NCI-H510A (cell line): Measurements from ENCODE around the gene CALN1.
"Not testable (repeated sequence)": the region's sequence is repeated elsewhere in the genome, so short reads cannot be mapped to it uniquely, and the experiment has no call there.

Experiments
- DNase-seq: peaks from one replicate; lab custom pipeline; 2025; lab: John Stamatoyannopoulos, UW

The CALN1 gene

GRCh38 chr7:72408966-72409637 is 3.0 kb downstream of the CALN1 start:
- DNase-seq, result no peak

- no peak for DNase-seq
Observed at GRCh38 chr7:72406820-72407403, 5.2 kb downstream of the CALN1 start.

GRCh38 chr7:72405871-72406270 is 6.3 kb downstream of the CALN1 start:
- no peak for DNase-seq

GRCh38 chr7:72405418-72405817 is 6.7 kb downstream of the CALN1 start:
- DNase-seq, result no peak

- no peak for DNase-seq
Observed at GRCh38 chr7:72404743-72405142, 7.4 kb downstream of the CALN1 start.

GRCh38 chr7:72403458-72404076 is 8.6 kb downstream of the CALN1 start:
- no peak for DNase-seq

GRCh38 chr7:72394016-72394415 is 18.1 kb downstream of the CALN1 start:
- DNase-seq, result no peak

GRCh38 chr7:72391821-72392377 is 20.2 kb downstream of the CALN1 start:
- DNase-seq, result no peak

GRCh38 chr7:72386118-72386517 is 26.0 kb downstream of the CALN1 start:
- no peak for DNase-seq

GRCh38 chr7:72362246-72362645 is 49.9 kb downstream of the CALN1 start:
- no peak for DNase-seq

- no peak for DNase-seq
Observed at GRCh38 chr7:72345208-72345727, 66.9 kb downstream of the CALN1 start.

GRCh38 chr7:72343991-72344390 is 68.1 kb downstream of the CALN1 start:
- no peak for DNase-seq

GRCh38 chr7:72343354-72343753 is 68.8 kb downstream of the CALN1 start:
- DNase-seq, result not testable (repeated sequence)

- DNase-seq, result no peak
Observed at GRCh38 chr7:72337390-72338167, 74.6 kb downstream of the CALN1 start.

- DNase-seq, result no peak
Observed at GRCh38 chr7:72336632-72337389, 75.3 kb downstream of the CALN1 start.

GRCh38 chr7:72336382-72336631 is 75.8 kb downstream of the CALN1 start:
- DNase-seq, result no peak

- no peak for DNase-seq
Observed at GRCh38 chr7:72335561-72336381, 76.4 kb downstream of the CALN1 start.

GRCh38 chr7:72334698-72335097 is 77.4 kb downstream of the CALN1 start:
- DNase-seq, result no peak

GRCh38 chr7:72334066-72334465 is 78.1 kb downstream of the CALN1 start:
- no peak for DNase-seq

GRCh38 chr7:72326811-72327210 is 85.3 kb downstream of the CALN1 start:
- DNase-seq, result no peak

- DNase-seq, result no peak
Observed at GRCh38 chr7:72326365-72326764, 85.8 kb downstream of the CALN1 start.
